Liver (tissue), 9 donors: Measurements from ENCODE around the gene CDH19. TPM values are rescaled to one million over a fixed set of nuclear protein-coding genes. Genes with fewer than 3 reads are reported as not detected.
A peak's percentile ranks its signal among the peaks of the same experiment; 100 is the strongest.

ENCODE experiments used
- DNase-seq: peaks from one replicate; pipeline ENCODE4 v3.0.0-alpha.2; 2017; ENCODE audit warnings: low spot score
- H3K27ac ChIP-seq, 2 donors: one replicate each; pipeline ENCODE4 v1.7.0; 2013; ENCODE audit warnings: inconsistent platforms in 2 of 2, low read length in 2 of 2, control low read depth in 1 of 2, low read depth in 1 of 2, mild to moderate bottlenecking in 1 of 2
- H3K27me3 ChIP-seq, 4 donors: one replicate each; pipeline versions ENCODE4 v1.6.1 to v1.7.0; 2013; ENCODE audit warnings: low read length in 3 of 4, inconsistent platforms in 1 of 4, mild to moderate bottlenecking in 1 of 4, moderate library complexity in 1 of 4; ENCODE audit not compliant: control insufficient read depth in 4 of 4, insufficient read depth in 4 of 4
- H3K36me3 ChIP-seq, 4 donors: one replicate each; pipeline versions ENCODE4 v1.6.1 to v1.7.0; 2013; ENCODE audit warnings: low read length in 3 of 4, mild to moderate bottlenecking in 3 of 4, low read depth in 1 of 4, moderate library complexity in 1 of 4; ENCODE audit not compliant: control insufficient read depth in 4 of 4, insufficient read depth in 3 of 4
- H3K4me1 ChIP-seq, 4 donors: one replicate each; pipeline versions ENCODE4 v1.6.1 to v1.7.0; 2013; ENCODE audit warnings: low read length in 3 of 4, mild to moderate bottlenecking in 3 of 4, moderate library complexity in 1 of 4; ENCODE audit not compliant: control insufficient read depth in 4 of 4, insufficient read depth in 4 of 4
- H3K4me3 ChIP-seq, 3 donors: one replicate each; pipeline versions ENCODE4 v1.6.1 to v1.7.0; 2013; ENCODE audit warnings: low read length in 3 of 3, control low read depth in 1 of 3, low read depth in 1 of 3, mild to moderate bottlenecking in 1 of 3
- H3K9ac ChIP-seq, 2 donors: one replicate each; pipeline ENCODE4 v1.7.0; 2013; ENCODE audit warnings: low read length in 2 of 2, mild to moderate bottlenecking in 2 of 2, moderate library complexity in 2 of 2, control low read depth in 1 of 2, low read depth in 1 of 2
- H3K9me3 ChIP-seq, 4 donors: one replicate each; pipeline versions ENCODE4 v1.6.1 to v1.7.0; 2013; ENCODE audit warnings: low read length in 3 of 4; ENCODE audit not compliant: control insufficient read depth in 4 of 4
- EGR1 ChIP-seq, 2 donors: IDR thresholded peaks; 2 replicates each; pipeline ENCODE4 v1.6.1; 2016 to 2018; ENCODE audit warnings: antibody characterized with exemption in 2 of 2, low read depth in 2 of 2
- FOXA1 ChIP-seq: IDR thresholded peaks from 2 replicates; pipeline ENCODE4 v1.6.1; 2016; ENCODE audit warnings: antibody characterized with exemption
- FOXA2 ChIP-seq: IDR thresholded peaks from 2 replicates; pipeline ENCODE4 v1.6.1; 2016; ENCODE audit warnings: antibody characterized with exemption
- GABPA ChIP-seq, 2 donors: IDR thresholded peaks in 1 of 2; conservative IDR thresholded peaks in 1 of 2; 2 replicates each; pipeline ENCODE4 v1.6.1; 2016; ENCODE audit warnings: antibody characterized with exemption in 2 of 2, mild to moderate bottlenecking in 1 of 2, moderate library complexity in 1 of 2
- HNF4A ChIP-seq, 2 donors: conservative IDR thresholded peaks; 2 replicates each; pipeline ENCODE4 v1.6.1; 2016; ENCODE audit warnings: antibody characterized with exemption in 2 of 2, mild to moderate bottlenecking in 2 of 2
- HNF4G ChIP-seq: IDR thresholded peaks from 2 replicates; pipeline ENCODE4 v1.6.1; 2016; ENCODE audit warnings: antibody characterized with exemption
- JUND ChIP-seq, 2 donors: IDR thresholded peaks; 2 replicates each; pipeline ENCODE4 v1.6.1; 2016; ENCODE audit warnings: antibody characterized with exemption in 2 of 2
- NR2F2 ChIP-seq: IDR thresholded peaks from 2 replicates; pipeline ENCODE4 v1.6.1; 2016; ENCODE audit warnings: antibody characterized with exemption
- RAD21 ChIP-seq, 2 donors: IDR thresholded peaks; 2 replicates each; pipeline ENCODE4 v1.6.1; 2016; ENCODE audit warnings: antibody characterized with exemption in 2 of 2, mild to moderate bottlenecking in 2 of 2
- RXRA ChIP-seq, 2 donors: IDR thresholded peaks; 2 replicates each; pipeline ENCODE4 v1.6.1; 2017 to 2018; ENCODE audit warnings: antibody characterized with exemption in 2 of 2, mild to moderate bottlenecking in 1 of 2
- SP1 ChIP-seq: IDR thresholded peaks from 2 replicates; pipeline ENCODE4 v1.6.1; 2018; ENCODE audit warnings: antibody characterized with exemption, mild to moderate bottlenecking
- TAF1 ChIP-seq: conservative IDR thresholded peaks from 2 replicates; pipeline ENCODE4 v1.6.1; 2016; ENCODE audit warnings: antibody characterized with exemption, mild to moderate bottlenecking
- YY1 ChIP-seq: IDR thresholded peaks from 2 replicates; pipeline ENCODE4 v1.6.1; 2016; ENCODE audit warnings: antibody characterized with exemption, mild to moderate bottlenecking
- WGBS: extraction: QIAGEN DNeasy Blood & Tissue Kit; methylation state at CpG from one replicate; pipeline ENCODE4 v1.1.7; 2013; 5-methylcytosine and 5-hydroxymethylcytosine counted together
- polyA plus RNA-seq, 2 donors: library from polyadenylated mRNA; stranded (reverse) in 1 of 2; unstranded in 1 of 2; fragments of 200-250 nt in 1 of 2; fragments of >200 nt in 1 of 2; fragmentation: Nextera tagmentation in 1 of 2; extraction: Ambion mirVana in 1 of 2; gene quantifications; one replicate each; pipeline versions ENCODE4 v1.2.1 to v1.2.3, GENCODE V29; 2013 to 2015
- total RNA-seq, 2 donors: library from RNA; depleted of rRNA; stranded (reverse); fragments of >200 nt; gene quantifications; one replicate each; pipeline ENCODE4 v1.2.3, GENCODE V29; 2014
- TF ChIP-seq, protein P1 (sequence below): IDR thresholded peaks from 2 replicates; pipeline ENCODE4 v1.6.1; 2016; ENCODE audit warnings: antibody characterized with exemption
- TF ChIP-seq, protein P2 (sequence below): IDR thresholded peaks from 2 replicates; pipeline ENCODE4 v1.6.1; 2016; ENCODE audit warnings: antibody characterized with exemption
- TF ChIP-seq, protein P3 (sequence below): fragments of 150-350 bp; IDR thresholded peaks from 2 replicates; pipeline ENCODE4 v1.5.1; 2017; ENCODE audit warnings: improper control_type of control experiment, low read depth, low read length; ENCODE audit not compliant: missing input control
- TF ChIP-seq, protein P4 (sequence below): IDR thresholded peaks from 2 replicates; pipeline ENCODE4 v1.6.1; 2016; ENCODE audit warnings: antibody characterized with exemption
- donor health status: healthy.
- donor health status: healthy.
- donor health status: healthy.
- donor health status: healthy.
- donor health status: healthy.

Gene CDH19
- total and polyA plus RNA-seq, 4 donors, result 0.65 to 8.0 (median 1.5) TPM

DNA sequence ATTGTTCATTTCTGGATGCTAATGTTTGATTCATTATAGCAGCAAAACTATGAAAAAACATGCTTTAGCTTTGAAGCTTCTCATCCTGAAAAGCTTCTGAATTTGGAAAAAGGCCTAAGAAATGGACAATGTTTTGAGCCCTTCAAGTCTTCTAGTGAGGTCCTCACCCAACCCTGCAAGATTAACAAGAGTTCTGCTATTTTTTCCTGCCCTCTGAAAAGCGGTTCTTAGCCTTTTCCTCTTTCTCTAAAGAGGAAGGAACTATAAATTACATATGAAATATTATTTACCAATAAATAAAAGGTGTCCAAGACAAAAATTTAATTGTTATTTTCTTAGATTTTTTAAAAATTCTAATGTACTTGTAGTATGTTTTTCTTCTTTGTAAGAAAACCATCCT is 19.9 kb upstream of the CDH19 start:
- H3K36me3 ChIP-seq, result no peaks in the 10 kb centered on the region
- 62% methylated on average over 1 of the region's 1 CpG for WGBS
- no peak overlapping the region for H3K27ac ChIP-seq
- H3K27me3 ChIP-seq, result no peaks in the 10 kb centered on the region
- H3K4me3 ChIP-seq, result no peak overlapping the region
- no peak for TF ChIP-seq HNF4A (conservative IDR thresholded peaks at IDR 0.05)
- no peak for TF ChIP-seq FOXA1
- TF ChIP-seq YY1, result no peak
- H3K9me3 ChIP-seq, result no peaks in the 10 kb centered on the region
- no peak overlapping the region for H3K9ac ChIP-seq
- H3K4me1 ChIP-seq, result no peaks in the 10 kb centered on the region
- no peak for DNase-seq

DNA sequence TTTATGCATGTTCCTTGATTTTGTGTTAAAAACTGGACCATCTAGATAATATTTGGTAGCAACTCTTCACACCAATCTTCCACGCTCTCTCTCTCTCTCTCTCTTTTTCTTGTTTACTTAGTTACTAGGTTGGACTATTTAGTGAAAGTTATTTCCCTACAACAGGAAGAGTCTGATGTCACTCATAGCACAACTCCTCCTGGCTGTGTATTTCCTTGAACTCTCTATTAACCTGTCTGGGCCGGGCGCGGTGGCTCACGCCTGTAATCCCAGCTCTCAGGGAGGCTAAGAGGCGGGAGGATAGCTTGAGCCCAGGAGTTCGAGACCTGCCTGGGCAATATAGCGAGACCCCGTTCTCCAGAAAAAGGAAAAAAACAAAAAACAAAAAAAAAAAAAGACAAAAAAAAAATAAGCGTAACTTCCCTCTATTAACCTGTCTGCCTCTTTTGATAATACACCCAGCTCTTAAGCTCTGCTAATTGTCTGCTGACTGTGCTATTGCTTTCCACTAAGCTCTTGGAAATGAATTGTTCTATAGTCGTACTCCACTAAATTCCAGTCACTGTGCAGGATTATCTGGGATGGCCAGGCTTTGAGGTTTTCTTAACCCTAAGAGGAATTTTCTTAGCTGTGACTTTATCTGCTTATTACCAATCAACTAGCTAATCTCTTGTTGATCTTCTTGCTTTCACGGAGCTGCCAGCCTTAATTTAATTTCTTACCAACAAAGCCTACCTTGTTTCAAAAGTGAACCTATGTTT is 18.1 kb upstream of the CDH19 start:
- no peak for DNase-seq
- 82% methylated on average over 12 of the region's 12 CpGs for WGBS
- TF ChIP-seq, protein P1, sequence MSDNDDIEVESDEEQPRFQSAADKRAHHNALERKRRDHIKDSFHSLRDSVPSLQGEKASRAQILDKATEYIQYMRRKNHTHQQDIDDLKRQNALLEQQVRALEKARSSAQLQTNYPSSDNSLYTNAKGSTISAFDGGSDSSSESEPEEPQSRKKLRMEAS, result no peak
- TF ChIP-seq HNF4G (no peak), RXRA (IDR thresholded peaks at IDR 0.05) (no peak), NR2F2 (no peak), FOXA1 (no peak), JUND (IDR thresholded peaks at IDR 0.05) (no peak), SP1 (no peak), YY1 (no peak), TAF1 (no peak)
- TF ChIP-seq, protein P2, sequence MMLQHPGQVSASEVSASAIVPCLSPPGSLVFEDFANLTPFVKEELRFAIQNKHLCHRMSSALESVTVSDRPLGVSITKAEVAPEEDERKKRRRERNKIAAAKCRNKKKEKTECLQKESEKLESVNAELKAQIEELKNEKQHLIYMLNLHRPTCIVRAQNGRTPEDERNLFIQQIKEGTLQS, result no peak

DNA sequence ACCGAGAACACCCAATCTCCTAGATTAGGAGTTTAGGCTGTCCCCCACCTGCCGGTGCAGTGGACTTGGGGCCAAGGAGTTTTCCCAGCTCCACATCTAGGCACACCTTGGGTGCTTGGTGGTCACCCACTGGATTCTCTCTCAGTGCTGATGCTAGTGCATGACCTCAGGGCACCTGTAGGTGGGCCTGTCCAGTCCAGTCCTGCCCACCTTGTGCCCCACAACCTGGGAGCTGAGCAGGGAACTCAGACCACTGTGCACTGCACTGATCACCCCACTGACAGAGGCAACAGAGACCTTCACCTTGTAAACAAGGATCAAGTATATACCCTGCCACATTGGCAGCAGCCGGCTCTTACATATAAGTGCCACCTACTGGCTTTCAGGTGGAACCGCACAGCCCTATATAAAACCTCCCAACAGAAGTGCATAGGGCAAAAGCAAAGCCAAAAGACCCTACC is 12.7 kb upstream of the CDH19 start:
- Histone ChIP-seq H3K4me3 (no peak overlapping the region), H3K27me3 (peaks cover 0 to 4% (median 0%) of the 10 kb centered on the region in 4 donors), H3K27ac (no peak overlapping the region), H3K9ac (no peak overlapping the region), H3K4me1 (no peaks in the 10 kb centered on the region), H3K9me3 (no peaks in the 10 kb centered on the region), H3K36me3 (no peaks in the 10 kb centered on the region)
- no peak for TF ChIP-seq NR2F2
- TF ChIP-seq FOXA2, result no peak
- no peak for TF ChIP-seq TAF1
- no peak for TF ChIP-seq EGR1 (IDR thresholded peaks at IDR 0.05; ENCODE audit: low read depth in 2 of 2)
- no peak for TF ChIP-seq RXRA (IDR thresholded peaks at IDR 0.05)
- TF ChIP-seq HNF4G, result no peak
- TF ChIP-seq, protein P3, sequence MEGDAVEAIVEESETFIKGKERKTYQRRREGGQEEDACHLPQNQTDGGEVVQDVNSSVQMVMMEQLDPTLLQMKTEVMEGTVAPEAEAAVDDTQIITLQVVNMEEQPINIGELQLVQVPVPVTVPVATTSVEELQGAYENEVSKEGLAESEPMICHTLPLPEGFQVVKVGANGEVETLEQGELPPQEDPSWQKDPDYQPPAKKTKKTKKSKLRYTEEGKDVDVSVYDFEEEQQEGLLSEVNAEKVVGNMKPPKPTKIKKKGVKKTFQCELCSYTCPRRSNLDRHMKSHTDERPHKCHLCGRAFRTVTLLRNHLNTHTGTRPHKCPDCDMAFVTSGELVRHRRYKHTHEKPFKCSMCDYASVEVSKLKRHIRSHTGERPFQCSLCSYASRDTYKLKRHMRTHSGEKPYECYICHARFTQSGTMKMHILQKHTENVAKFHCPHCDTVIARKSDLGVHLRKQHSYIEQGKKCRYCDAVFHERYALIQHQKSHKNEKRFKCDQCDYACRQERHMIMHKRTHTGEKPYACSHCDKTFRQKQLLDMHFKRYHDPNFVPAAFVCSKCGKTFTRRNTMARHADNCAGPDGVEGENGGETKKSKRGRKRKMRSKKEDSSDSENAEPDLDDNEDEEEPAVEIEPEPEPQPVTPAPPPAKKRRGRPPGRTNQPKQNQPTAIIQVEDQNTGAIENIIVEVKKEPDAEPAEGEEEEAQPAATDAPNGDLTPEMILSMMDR, result peak; percentile 17
- no peak for TF ChIP-seq GABPA (IDR thresholded peaks at IDR 0.05 in 1 of 2, conservative IDR thresholded peaks at IDR 0.05 in 1 of 2)
- TF ChIP-seq SP1, result no peak
- TF ChIP-seq YY1, result no peak
- TF ChIP-seq, protein P4, sequence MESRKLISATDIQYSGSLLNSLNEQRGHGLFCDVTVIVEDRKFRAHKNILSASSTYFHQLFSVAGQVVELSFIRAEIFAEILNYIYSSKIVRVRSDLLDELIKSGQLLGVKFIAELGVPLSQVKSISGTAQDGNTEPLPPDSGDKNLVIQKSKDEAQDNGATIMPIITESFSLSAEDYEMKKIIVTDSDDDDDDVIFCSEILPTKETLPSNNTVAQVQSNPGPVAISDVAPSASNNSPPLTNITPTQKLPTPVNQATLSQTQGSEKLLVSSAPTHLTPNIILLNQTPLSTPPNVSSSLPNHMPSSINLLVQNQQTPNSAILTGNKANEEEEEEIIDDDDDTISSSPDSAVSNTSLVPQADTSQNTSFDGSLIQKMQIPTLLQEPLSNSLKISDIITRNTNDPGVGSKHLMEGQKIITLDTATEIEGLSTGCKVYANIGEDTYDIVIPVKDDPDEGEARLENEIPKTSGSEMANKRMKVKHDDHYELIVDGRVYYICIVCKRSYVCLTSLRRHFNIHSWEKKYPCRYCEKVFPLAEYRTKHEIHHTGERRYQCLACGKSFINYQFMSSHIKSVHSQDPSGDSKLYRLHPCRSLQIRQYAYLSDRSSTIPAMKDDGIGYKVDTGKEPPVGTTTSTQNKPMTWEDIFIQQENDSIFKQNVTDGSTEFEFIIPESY, result no peak
- peak in 1 of 2 donors; percentile 31 for TF ChIP-seq RAD21 (IDR thresholded peaks at IDR 0.05)
- TF ChIP-seq, protein P2, result no peak
- TF ChIP-seq, protein P1, result no peak
- TF ChIP-seq FOXA1, result no peak
- WGBS, result 63% methylated on average over 4 of the region's 4 CpGs
- no peak for DNase-seq

More for the DNA sequence above, 18.1 kb upstream of the CDH19 start:
- H3K27me3 ChIP-seq, result no peaks in the 10 kb centered on the region
- H3K36me3 ChIP-seq, result no peaks in the 10 kb centered on the region
- no peak overlapping the region for H3K4me3 ChIP-seq
- H3K9ac ChIP-seq, result no peak overlapping the region
- no peak overlapping the region for H3K27ac ChIP-seq
- no peaks in the 10 kb centered on the region for H3K4me1 ChIP-seq
- H3K9me3 ChIP-seq, result no peaks in the 10 kb centered on the region
